GM18519 (cell line): ENCODE results near the gene GABRP.
"Not testable (repeated sequence)": the region's sequence is repeated elsewhere in the genome, so short reads cannot be mapped to it uniquely, and the experiment has no call there.

Experiments
- ATAC-seq: cut with Tn5 transposase; IDR thresholded peaks from one replicate; pipeline ENCODE4 v1.9.1; 2021; ENCODE audit warnings: mild to moderate bottlenecking, moderate library complexity; ENCODE audit not compliant: unreplicated experiment, low FRiP score

Gene GABRP

DNA sequence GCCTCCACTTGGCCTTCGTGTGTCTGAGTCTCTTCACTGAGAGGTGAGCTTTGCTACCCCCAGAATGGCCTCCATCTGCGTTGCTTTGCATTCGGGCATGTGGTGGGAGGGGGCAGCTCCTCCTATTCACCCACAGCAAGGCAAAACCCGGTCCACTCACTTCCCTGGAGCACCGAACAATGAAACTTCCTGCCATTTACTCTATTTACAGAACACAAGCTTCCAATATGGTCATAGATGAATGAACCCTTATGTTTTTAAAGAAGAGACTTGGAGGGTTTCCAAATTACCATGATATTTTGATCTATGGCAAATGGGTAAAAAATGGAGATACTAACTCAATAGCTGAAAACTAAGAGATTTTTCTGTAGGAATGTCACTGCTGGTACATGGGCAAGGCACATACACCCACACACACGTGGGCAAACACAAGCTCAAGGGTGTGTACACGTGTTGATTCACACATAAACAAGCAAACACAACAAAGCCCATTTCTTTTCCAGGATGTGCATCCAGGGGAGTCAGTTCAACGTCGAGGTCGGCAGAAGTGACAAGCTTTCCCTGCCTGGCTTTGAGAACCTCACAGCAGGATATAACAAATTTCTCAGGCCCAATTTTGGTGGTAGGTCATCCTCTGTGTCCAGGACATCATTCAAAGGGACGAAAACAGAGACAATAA lies 5.2 kb downstream of the GABRP start:
- ATAC-seq = no peak

DNA sequence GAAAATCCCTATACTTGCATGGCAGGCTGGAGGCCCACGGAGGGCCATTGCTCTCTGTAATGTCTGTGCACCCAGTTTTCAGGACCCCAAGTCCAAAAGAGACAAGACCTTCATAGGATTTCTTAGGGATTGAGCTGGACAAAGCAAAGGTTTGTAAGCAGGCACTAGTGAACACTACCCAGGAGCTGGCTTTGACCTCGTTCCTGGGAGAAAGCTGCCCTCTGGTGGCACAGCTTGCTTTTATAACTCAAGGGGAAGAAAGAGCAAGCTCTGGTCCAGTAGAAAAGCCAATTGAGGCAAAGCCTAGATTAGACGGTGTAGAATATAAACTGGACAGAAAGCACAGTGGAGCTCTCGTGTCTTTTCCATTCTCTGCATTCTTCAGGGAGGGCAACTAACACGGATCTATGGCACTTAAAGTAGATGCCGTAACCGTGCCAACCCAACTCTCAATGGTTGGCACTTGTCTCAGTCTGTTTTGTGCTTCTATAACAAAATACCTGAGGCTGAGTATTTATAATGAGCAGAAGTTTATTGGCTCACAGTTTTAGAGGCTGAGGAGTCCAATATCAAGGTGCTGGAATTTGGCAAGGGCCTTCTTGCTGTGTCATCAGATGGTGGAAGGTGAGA lies 7.9 kb downstream of the GABRP start:
- peak; percentile 51 for ATAC-seq

DNA sequence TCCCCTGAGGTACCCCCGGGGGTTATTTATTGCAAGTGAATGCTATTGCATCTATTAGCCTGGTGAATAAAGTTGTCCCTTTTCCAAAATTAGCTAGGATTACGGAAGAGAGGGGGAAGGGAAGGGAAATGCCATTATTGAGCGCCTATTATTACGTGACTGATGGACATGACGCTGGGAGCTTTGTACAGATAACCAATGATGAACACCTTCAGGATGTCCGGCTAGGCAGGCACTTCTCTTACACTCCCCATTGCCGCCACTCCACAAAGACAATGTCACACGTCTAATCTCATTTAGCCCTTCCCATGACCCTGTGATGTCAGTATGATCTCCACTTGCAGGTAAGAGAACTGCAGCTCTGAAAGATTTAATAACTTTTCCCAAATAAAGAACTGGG lies 9.4 kb downstream of the GABRP start:
- no peak for ATAC-seq

DNA sequence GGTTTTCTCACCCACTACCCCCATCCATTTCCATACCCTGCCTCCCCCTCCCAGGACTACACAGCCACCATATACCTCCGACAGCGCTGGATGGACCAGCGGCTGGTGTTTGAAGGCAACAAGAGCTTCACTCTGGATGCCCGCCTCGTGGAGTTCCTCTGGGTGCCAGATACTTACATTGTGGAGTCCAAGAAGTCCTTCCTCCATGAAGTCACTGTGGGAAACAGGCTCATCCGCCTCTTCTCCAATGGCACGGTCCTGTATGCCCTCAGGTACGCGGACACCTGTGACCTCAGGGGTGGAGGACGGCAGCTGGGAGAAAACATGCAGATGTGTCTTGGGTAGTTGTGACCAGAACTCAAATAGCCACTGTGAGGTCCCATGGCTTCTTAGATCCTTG lies 11.6 kb downstream of the GABRP start:
- ATAC-seq = no peak

DNA sequence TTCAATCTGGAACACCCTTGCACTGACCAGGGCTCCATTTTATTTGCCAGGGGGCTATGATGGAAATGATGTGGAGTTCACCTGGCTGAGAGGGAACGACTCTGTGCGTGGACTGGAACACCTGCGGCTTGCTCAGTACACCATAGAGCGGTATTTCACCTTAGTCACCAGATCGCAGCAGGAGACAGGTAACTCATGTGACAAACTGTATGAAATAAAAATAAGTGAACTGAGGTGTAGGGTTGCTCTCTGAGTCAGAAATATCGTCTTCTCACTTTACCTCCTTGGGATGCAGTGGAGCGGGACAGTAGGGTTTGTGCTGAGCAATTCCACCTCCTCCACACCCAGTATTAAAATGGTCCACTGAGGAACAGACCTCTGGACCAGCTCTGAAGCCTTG lies 22.1 kb downstream of the GABRP start:
- no peak for ATAC-seq

DNA sequence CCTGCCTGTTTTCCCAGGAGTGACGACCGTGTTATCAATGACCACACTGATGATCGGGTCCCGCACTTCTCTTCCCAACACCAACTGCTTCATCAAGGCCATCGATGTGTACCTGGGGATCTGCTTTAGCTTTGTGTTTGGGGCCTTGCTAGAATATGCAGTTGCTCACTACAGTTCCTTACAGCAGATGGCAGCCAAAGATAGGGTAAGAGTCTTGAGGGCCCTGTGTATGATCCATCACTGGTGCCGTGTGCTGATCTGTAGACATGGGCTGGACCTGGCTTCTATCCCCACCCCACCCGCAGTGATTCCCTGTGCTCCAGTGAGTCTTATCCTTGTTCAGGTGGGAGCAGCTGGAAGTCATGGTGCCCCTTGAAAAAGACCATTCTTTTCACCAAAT lies 26.0 kb downstream of the GABRP start:
- no peak for ATAC-seq

DNA sequence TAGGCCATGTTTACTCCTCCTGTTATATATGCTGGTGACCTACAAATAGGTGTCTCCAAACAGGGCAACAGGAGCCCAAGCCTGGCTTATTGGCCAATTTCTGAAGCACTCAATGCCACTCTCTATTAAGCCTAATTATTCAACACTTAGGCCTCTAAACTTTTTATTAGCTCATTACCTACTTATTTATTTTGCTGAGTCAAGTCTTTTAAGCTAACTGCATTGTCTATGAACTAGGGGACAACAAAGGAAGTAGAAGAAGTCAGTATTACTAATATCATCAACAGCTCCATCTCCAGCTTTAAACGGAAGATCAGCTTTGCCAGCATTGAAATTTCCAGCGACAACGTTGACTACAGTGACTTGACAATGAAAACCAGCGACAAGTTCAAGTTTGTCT lies 28.2 kb downstream of the GABRP start:
- ATAC-seq = no peak

DNA sequence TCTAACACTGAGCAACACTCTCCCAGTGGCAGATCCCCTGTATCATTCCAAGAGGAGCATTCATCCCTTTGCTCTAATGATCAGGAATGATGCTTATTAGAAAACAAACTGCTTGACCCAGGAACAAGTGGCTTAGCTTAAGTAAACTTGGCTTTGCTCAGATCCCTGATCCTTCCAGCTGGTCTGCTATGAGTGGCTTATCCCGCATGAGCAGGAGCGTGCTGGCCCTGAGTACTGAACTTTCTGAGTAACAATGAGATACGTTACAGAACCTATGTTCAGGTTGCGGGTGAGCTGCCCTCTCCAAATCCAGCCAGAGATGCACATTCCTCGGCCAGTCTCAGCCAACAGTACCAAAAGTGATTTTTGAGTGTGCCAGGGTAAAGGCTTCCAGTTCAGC lies 29.7 kb downstream of the GABRP start:
- ATAC-seq = no peak

DNA sequence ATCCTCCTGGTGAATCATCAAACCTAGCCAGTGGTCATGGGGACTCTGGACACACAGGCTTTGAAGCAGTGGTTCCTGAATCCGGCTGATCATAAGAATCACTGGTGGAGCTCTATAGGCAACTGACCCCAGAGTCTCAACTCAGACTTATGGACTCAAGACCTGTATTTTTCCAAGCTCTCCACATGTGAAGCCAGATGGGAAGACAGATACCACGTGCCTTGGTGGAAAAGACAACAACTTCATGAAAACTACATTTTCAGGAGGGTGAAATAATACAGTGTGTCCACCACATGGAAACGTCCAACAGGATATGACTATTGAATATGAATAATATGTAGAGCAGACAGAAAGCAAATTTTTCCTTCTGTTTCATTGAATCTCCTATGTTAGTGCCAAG lies 33.7 kb downstream of the GABRP start:
- no peak for ATAC-seq

DNA sequence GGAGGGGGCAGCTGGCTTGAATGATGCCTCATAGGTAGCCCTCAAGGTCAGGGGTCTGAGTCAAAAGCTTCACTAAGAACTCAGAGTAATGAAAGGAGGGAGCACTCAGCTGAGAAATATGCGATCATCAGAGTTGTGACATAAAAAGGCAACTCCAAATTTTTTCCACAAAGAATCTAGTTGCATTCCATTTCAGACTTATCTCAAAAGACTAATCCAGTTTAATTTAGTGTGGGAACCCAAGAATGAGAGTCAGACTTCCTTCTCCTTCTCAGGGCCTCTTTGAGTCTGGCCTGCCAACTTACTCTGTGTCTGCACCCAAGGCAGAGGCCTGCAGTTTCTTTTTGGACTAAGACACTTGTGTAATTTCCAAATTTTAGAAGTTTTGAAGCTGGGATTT lies 34.7 kb downstream of the GABRP start:
- ATAC-seq = no peak

DNA sequence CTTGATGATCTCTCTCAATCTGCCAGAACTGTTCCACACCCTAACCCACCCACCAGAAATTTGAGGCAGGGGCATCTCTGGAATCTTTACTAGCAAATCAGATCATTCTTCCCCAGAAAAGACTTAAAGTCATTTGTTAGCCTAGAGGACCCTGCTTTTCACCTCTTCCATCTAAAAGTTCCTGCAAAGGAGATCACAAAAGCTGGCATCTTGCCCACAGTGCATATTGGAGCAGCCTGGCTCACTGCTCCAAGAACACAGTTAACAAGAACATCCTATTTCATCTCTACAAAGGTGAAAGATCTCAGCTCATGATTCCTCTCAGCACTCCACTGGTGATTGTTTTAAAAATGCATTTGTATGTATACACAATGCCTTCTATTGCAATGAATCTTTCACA lies 36.3 kb downstream of the GABRP start:
- ATAC-seq = no peak

DNA sequence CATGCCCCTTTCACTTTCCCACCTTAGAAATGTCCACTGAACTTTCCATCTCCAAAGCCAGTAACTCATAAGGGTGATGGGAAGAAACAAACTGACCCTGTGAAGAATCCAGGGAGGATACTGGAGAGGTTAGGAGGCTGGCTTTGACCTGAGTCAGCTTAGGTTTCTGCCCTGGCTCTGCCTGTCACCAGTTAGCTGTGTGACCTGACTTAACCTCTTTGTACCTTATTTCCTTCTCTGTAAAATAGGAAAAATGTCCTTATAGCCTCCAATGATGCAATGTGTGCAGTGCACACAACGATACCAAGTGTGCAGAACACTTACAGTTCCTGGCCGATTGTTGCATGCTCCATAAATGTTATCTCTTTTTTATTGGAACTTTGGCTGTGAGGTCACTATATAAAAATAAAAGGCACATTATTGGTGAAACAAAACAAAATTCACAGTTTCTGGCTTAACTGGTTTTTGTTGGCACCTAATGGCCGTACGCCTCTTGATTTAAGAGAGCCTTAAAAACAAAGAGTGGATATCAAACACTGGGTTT lies 37.8 kb downstream of the GABRP start:
- ATAC-seq = no peak

DNA sequence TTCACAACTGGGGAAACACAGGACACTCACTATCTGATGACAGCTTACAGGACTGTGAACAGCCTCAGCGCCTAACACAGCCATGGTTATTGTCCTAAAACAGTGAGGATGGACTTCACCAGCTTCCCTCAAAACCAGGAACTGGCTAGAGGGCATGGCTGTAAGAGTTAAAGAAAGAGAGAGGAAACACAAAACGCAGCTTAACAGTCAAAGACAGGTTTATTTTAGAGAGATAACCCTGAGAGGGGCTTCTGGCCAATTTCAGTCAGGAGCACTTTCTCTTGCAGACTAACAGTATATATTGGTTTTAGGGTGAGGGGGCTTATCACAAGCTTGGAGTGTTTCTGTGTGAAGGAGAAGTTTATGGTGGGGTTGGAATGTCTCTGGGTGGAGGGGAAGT lies 42.6 kb downstream of the GABRP start:
- no peak for ATAC-seq

DNA sequence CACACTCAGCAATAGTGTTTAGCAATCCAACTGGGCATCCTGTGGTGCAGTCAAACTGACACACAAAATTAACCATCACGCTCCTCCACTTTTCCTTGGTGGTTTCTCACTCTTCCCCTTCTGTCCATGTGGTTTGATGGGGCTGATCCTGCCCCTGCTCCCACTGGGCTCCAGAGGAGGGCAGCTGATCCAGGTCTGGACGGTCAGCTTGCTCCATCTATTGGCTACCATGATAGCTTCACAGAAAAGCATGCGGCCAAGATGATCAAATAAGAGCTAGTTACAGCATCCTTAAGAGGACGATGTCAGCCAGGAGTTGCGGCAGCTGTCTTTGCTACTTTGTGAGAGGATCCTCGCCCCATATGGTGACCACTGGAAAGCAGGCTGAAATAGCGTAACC lies 48.7 kb downstream of the GABRP start:
- ATAC-seq = no peak

DNA sequence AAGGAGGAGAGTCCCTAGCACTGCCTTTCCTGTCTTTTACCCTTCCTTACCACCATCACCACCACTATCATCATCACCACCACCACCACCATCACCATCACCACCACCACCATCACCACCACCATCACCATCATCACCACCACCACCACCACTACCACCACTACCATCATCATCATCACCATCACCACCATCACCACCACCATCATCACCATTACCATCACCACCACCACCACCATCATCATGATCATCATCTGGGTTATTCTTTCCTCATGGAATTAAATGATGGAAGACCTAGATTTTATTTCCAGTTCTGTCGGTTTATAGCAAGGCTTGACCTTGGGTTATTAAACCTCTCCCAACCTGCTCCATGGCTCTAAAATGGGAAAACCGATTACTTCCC lies 50.5 kb downstream of the GABRP start:
- ATAC-seq = not testable (repeated sequence)

DNA sequence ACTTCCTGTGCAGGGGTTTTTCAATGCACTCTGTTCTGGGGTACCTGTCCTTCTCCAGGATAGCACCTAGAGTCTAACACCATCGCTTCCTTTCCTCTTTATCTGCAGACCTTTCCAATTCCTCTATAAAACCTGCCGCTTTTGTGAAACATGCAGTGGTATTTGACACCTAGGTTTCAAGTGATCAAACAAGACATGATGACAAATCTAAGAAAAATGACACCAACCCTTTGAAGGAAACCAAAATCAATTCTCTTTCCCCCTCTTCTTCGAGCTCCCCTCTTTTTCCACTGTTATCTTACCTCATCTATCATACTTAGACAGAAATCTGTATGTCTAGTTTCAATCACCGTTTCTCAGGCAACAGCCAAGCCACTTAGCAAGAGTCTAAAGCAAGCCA lies 52.7 kb downstream of the GABRP start:
- no peak for ATAC-seq

DNA sequence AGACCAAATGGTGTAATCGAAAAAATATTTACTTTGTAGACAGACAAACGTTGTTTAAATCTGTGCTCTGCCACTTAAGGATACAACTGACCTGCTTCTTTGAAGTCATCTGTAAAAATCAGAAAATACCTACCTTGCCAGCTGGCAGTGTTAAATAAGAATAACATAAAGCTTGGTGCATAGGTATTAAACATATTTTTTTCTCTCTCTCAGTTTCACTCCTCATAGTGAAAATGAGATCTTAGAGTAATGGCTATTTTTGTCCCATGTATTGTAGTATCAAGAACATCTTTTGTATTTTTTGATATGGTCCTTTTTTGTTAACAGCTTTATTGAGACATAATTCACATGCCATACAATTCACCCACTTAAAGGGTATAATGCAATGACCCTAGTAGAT lies 60.3 kb downstream of the GABRP start:
- ATAC-seq = no peak

DNA sequence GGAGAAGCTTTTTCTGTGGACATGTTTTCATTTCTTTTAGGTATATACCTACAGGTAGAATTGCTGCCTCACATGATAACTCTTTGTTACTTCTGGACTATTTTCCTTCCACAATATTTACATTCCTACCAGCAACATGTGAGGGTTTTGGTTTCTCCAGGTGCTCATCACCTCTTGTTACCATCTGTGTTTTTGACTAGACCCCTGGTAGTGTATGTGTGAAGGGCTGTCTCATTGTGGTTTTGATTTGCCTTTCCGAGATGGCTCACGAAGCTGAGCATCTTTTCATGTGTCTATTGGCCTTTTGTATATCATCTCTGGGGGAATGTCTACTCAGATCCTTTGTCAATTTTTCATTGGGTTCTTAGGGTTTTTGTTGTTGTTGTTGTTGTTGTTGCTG lies 61.1 kb downstream of the GABRP start:
- ATAC-seq = no peak

DNA sequence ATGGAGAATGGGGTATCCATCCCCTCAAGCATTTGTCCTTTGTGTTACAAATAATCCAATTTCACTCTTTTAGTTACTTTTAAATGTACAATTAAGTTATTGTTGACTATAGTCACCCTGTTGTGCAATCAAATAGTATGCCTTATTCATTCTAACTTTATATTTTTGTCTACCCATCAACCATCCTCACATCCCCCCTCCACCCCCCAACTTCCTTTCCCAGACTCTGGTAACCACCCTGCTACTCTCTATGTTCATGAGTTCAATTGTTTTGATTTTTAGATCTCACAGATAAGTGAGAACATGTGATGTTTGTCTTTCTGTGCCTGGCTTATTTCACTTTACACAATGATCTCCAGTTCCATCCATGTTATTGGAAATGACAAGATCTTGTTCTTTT lies 62.9 kb downstream of the GABRP start:
- ATAC-seq = no peak

DNA sequence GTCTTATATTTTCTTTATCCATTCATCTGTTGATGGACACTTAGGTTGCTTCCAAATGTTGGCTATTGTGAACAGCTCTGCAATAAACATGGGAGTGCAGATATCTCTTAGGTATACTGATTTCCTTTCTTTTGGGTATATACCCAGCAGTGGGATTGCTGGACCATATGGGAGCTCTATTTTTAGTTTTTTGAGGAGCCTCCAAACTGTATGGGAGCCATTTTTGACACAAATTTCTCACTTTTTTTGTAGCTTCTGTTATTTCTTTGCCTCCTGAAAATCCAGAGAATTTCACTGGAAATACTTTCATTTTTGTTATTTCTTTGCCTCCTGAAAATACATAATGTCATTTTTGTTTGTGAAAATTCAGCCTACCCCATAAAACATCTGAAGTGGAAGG lies 63.3 kb downstream of the GABRP start:
- no peak for ATAC-seq

DNA sequence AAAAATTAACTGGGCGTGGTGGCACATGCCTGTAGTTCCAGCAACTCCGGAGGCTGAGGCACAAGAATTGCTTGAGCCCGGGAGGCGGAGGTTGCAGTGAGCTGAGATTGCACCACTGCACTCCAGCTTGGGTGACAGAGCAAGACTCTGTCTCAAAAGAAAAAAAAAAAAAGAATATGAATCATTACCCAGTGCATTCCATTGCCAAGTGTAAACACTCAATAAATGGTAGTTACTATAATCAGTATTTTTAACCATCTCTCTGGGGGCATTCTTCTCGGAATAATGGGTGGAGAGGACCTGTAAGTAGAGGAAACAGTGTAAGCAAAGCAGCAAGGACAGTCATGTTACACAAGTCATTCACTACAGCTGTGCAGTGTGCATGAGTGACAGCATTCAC lies 64.5 kb downstream of the GABRP start:
- ATAC-seq = no peak

DNA sequence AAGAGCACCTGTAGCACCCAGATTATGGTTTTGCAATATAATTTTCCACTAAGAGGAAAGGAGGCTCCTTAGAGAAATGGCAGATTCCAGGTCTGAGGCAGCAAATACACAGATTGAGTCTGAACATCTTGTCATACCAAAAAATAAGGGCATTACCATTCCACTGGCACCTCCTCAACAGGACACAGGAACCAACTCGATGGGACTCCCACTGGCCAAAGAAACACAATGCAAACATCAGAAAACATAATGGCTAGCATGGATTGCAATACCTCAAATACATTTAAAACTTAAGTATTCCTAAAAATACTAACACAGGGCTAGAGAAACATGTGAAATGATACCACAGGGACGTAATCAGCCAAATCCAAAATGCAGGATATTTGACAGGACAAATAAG lies 65.8 kb downstream of the GABRP start:
- no peak for ATAC-seq
